ENCODE data around the gene SUN1. TPM values are rescaled to one million over a fixed set of nuclear protein-coding genes. Genes with fewer than 3 reads are reported as not detected.

SUN1 gene
- total RNA-seq, 2 experiments from 2014 or later: 83.4 to 105 TPM

DNA sequence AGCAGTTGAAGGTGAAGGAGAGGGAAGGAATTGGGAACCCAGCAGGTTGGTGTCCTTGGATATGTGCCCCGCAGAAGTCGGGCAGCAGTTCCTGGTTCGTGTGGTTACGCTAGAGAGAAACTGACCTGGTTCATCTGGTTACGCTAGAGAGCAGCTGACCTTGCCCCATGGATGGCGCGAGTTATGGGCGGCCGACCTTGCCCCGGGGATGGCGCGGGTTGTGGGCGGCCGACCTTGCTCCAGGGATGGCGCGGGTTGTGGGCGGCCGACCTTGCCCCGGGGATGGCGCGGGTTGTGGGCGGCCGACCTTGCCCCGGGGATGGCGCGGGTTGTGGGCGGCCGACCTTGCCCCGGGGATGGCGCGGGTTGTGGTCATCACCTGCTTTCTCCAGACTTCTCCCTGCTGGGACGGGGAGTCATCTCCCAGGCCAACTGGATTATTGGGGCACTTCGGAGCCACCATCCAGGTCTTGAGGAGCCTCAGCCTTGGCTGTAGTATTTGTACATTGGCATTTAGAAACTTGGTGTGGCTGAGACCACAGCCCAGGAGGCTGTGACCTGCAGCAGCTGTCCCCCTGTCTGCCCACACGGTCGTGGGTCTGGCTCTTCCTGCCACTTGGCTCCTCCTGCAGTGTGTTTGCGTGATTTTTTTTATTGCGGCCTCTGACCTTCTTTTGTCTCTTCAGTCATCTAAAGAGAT lies 50.2 kb downstream of the SUN1 start:
- intact Hi-C loops (cut with micrococcal nuclease; ENCODE audit: unreplicated experiment): no loop called here

DNA sequence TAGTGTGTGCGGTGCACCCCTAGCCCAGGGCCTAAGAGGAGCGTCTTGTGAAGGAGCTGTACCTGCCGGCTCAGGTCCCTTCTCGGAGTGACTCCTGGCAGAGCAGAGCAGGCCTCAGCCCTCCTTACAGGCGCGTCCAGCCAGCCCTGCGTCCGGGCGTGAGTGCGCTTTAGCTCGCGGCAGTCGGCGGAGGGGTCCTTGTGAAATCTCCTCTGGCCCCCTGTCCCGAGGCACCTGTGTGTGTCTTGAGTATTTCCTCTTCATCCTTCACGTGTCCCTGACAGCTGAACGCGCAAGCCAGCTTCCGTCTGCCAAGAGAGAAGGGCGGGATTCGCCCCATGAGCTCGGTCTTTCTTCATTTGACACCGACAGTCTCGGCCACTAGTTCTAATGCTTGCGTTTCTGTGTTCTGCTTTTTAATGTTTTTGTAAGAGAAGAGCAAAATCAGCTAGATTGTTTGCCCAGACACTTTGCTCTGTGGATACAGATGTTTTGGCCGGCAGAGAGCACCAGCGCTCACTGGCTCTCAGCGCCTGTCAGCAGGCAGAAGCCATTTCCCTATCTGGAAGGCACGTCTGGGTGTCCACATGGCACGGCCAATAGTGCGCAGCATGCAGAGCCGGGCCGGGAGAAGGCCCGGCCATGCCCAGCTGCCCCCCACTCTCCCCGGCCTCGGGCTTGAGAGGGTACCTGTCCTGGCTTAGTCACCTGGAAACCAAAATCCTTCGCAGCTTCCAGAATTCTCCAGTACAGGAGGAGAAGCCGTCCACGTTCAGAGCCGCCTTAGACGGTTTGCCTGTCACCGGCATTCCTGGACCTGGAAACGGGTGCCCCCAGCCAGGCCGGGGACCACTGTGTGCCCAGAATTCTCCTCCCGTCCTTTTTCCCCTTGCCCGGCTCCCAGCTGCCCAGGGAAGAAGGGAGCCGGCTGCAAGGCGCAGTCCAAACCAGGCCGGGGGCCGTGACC lies 51.1 kb downstream of the SUN1 start:
- H3K27ac ChIP-seq (ENCODE audit: low read depth, low read length, poor library complexity, severe bottlenecking): no peak overlapping the region
- H3K79me2 ChIP-seq (ENCODE audit: insufficient read depth, low read depth, low read length): peaks cover 72% of the 10 kb centered on the region
- H3K4me2 ChIP-seq (ENCODE audit: low read length): no peak overlapping the region
- no peaks in the 10 kb centered on the region for H3K9me2 ChIP-seq (ENCODE audit: insufficient read depth, low read length)
- DNase-seq (ENCODE audit: low spot score): no peak
- intact Hi-C loops (cut with micrococcal nuclease; ENCODE audit: unreplicated experiment): no loop called here
- peaks cover 54% of the 10 kb centered on the region for H3K36me3 ChIP-seq (ENCODE audit: insufficient read depth, low read length)
- TF ChIP-seq, protein P1, sequence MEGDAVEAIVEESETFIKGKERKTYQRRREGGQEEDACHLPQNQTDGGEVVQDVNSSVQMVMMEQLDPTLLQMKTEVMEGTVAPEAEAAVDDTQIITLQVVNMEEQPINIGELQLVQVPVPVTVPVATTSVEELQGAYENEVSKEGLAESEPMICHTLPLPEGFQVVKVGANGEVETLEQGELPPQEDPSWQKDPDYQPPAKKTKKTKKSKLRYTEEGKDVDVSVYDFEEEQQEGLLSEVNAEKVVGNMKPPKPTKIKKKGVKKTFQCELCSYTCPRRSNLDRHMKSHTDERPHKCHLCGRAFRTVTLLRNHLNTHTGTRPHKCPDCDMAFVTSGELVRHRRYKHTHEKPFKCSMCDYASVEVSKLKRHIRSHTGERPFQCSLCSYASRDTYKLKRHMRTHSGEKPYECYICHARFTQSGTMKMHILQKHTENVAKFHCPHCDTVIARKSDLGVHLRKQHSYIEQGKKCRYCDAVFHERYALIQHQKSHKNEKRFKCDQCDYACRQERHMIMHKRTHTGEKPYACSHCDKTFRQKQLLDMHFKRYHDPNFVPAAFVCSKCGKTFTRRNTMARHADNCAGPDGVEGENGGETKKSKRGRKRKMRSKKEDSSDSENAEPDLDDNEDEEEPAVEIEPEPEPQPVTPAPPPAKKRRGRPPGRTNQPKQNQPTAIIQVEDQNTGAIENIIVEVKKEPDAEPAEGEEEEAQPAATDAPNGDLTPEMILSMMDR (conservative IDR thresholded peaks at IDR 0.05; ENCODE audit: low read length): no peak
- TF ChIP-seq EZH2phosphoT487 (IDR thresholded peaks at IDR 0.05; ENCODE audit: borderline replicate concordance, low read depth, low read length): no peak
- H3K4me1 ChIP-seq (ENCODE audit: insufficient read depth, low read length, poor library complexity, severe bottlenecking): peaks cover 2% of the 10 kb centered on the region
- H3K9me3 ChIP-seq (ENCODE audit: low read length): no peaks in the 10 kb centered on the region
- H3K4me3 ChIP-seq (ENCODE audit: low read depth, low read length, poor library complexity, severe bottlenecking): no peak overlapping the region
- BruUV-seq (replicated peaks): no TSS peak
- H2AFZ ChIP-seq (ENCODE audit: low read length): no peak overlapping the region
- ChIA-PET POLR2A (no interaction called here), CTCF (ENCODE audit: unreplicated experiment) (interaction anchor here (0.5 kb wide), 1 partner anchor 18 kb away, joined by 3 read pairs; no protein-coding TSS in a partner anchor)
- peaks cover 8% of the 10 kb centered on the region; the same call in 1 of the 2 replicates for H4K20me1 ChIP-seq (ENCODE audit: insufficient read depth, low read length)

More for the DNA sequence above, 50.2 kb downstream of the SUN1 start:
- CTCF ChIA-PET (ENCODE audit: unreplicated experiment): interaction anchor here (0.5 kb wide), 1 partner anchor 19 kb away, joined by 3 read pairs; no protein-coding TSS in a partner anchor
- no TSS peak for BruUV-seq (replicated peaks)
- no peaks in the 10 kb centered on the region for H3K9me3 ChIP-seq (ENCODE audit: low read length)
- H3K4me2 ChIP-seq (ENCODE audit: low read length): no peak overlapping the region
- H4K20me1 ChIP-seq (ENCODE audit: insufficient read depth, low read length): peaks cover 13% of the 10 kb centered on the region
- POLR2A ChIA-PET: no interaction called here
- H3K79me2 ChIP-seq (ENCODE audit: insufficient read depth, low read depth, low read length): peaks cover 81% of the 10 kb centered on the region
- no peak for DNase-seq (ENCODE audit: low spot score)
- no peak overlapping the region for H3K4me3 ChIP-seq (ENCODE audit: low read depth, low read length, poor library complexity, severe bottlenecking)
- no peak overlapping the region for H2AFZ ChIP-seq (ENCODE audit: low read length)
- no peak overlapping the region for H3K27ac ChIP-seq (ENCODE audit: low read depth, low read length, poor library complexity, severe bottlenecking)
- TF ChIP-seq EZH2phosphoT487 (IDR thresholded peaks at IDR 0.05; ENCODE audit: borderline replicate concordance, low read depth, low read length): no peak
- H3K36me3 ChIP-seq (ENCODE audit: insufficient read depth, low read length): peaks cover 51% of the 10 kb centered on the region
- H3K4me1 ChIP-seq (ENCODE audit: insufficient read depth, low read length, poor library complexity, severe bottlenecking): peaks cover 8% of the 10 kb centered on the region
- H3K9me2 ChIP-seq (ENCODE audit: insufficient read depth, low read length): no peaks in the 10 kb centered on the region

DNA sequence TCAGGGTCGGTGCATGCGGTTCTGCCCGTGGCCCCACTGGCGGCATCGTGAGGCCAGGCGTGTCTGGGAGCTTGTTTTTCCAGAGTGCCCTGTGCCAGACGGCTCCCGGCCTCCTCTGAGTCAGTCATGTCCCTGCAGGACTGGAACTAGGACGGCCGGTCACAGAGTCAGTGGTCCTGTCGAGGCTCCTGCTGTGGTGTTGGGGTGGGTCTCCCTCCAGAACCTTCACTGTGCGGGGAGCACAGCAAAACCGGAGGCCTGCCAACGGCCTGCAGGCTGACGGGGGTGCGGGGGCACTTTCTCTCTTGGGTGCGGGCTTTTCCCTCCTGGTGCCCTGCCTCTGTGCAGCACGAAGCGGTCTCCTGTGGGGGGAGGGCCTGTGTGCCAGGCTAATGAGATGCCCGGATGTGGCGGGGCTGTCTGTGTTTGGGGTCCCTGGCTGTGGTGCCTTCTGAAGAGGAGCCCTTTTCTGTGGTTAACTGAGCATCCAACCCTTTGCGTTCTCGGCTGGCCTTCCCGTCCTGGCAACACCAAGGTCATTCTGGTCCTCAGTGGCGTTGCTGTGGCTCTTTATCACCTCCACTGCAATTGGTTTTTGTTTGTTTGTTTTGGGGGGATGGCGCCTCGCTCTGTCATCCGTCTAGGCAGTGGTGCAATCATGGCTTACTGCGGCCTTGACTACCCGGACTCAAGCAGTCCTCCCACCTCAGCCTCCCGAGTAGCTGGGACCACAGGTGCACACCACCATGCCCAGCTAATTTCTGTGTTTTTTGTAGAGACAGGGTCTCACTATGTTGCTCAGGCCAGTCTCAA lies 52.1 kb downstream of the SUN1 start:
- BruUV-seq (replicated peaks): no TSS peak
- H3K79me2 ChIP-seq (ENCODE audit: insufficient read depth, low read depth, low read length): peaks cover 61% of the 10 kb centered on the region
- no peak overlapping the region for H3K4me3 ChIP-seq (ENCODE audit: low read depth, low read length, poor library complexity, severe bottlenecking)
- intact Hi-C loops (cut with micrococcal nuclease; ENCODE audit: unreplicated experiment): no loop called here
- TF ChIP-seq EZH2phosphoT487 (IDR thresholded peaks at IDR 0.05; ENCODE audit: borderline replicate concordance, low read depth, low read length): no peak
- TF ChIP-seq, protein P1 (conservative IDR thresholded peaks at IDR 0.05; ENCODE audit: low read length): no peak
- H3K4me1 ChIP-seq (ENCODE audit: insufficient read depth, low read length, poor library complexity, severe bottlenecking): no peaks in the 10 kb centered on the region
- H3K36me3 ChIP-seq (ENCODE audit: insufficient read depth, low read length): peaks cover 54% of the 10 kb centered on the region
- CTCF ChIA-PET (ENCODE audit: unreplicated experiment): no interaction called here
- DNase-seq (ENCODE audit: low spot score): no peak
- H2AFZ ChIP-seq (ENCODE audit: low read length): no peak overlapping the region
- no peaks in the 10 kb centered on the region for H3K9me2 ChIP-seq (ENCODE audit: insufficient read depth, low read length)
- POLR2A ChIA-PET: interaction anchor here (0.6 kb wide), 1 partner anchor 16 kb away, joined by 3 read pairs; no protein-coding TSS in a partner anchor
- H3K27ac ChIP-seq (ENCODE audit: low read depth, low read length, poor library complexity, severe bottlenecking): no peak overlapping the region
- H3K4me2 ChIP-seq (ENCODE audit: low read length): no peak overlapping the region
- no peaks in the 10 kb centered on the region for H4K20me1 ChIP-seq (ENCODE audit: insufficient read depth, low read length)
- no peaks in the 10 kb centered on the region for H3K9me3 ChIP-seq (ENCODE audit: low read length)
